Breast epithelium (tissue), 4 donors: Measurements from ENCODE around the gene TCERG1L. TPM values are rescaled to one million over a fixed set of nuclear protein-coding genes. Genes with fewer than 3 reads are reported as not detected.

ENCODE experiments used
- DNase-seq, 2 donors: peaks; one replicate each; pipeline ENCODE4 v3.0.0-alpha.2; 2019; ENCODE audit warnings: low spot score in 2 of 2
- H3K27ac ChIP-seq, 2 donors: fragments of 200-600 bp; sonication (generic) in 1 of 2; one replicate each; pipeline ENCODE4 v1.5.1; 2016 to 2019; ENCODE audit warnings: mild to moderate bottlenecking in 1 of 2
- H3K27me3 ChIP-seq, 2 donors: fragments of 200-600 bp; sonication (generic) in 1 of 2; one replicate each; pipeline versions ENCODE4 v1.5.1 to v1.6.0; 2017 to 2019; ENCODE audit warnings: control low read depth in 1 of 2, mild to moderate bottlenecking in 1 of 2
- H3K36me3 ChIP-seq: fragments of 200-600 bp; one replicate; pipeline ENCODE4 v1.5.1; 2019
- H3K4me1 ChIP-seq, 2 donors: fragments of 200-600 bp; sonication (generic); one replicate each; pipeline ENCODE4 v1.5.1; 2016 to 2019; ENCODE audit warnings: control low read depth in 1 of 2
- H3K4me3 ChIP-seq, 3 donors: fragments of 200-600 bp; sonication (generic); 1 replicate in 2 of 3; 2 replicates in 1 of 3; pipeline ENCODE4 v1.5.1; 2016 to 2019; ENCODE audit warnings: mild to moderate bottlenecking in 3 of 3, moderate library complexity in 2 of 3
- H3K9me3 ChIP-seq, 2 donors: fragments of 200-600 bp; sonication (generic) in 1 of 2; one replicate each; pipeline ENCODE4 v1.5.1; 2016 to 2019; ENCODE audit warnings: control low read depth in 1 of 2
- POLR2A ChIP-seq: fragments of 450-650 bp; IDR thresholded peaks from one replicate; pipeline ENCODE4 v1.6.1; 2016; ENCODE audit warnings: antibody characterized with exemption, mild to moderate bottlenecking, moderate library complexity
- POLR2AphosphoS5 ChIP-seq, 3 donors: sonication (generic); formaldehyde crosslinking; IDR thresholded peaks; one replicate each; pipeline ENCODE4 v1.6.1; 2017; ENCODE audit warnings: antibody characterized with exemption in 3 of 3
- intact Hi-C: fragments of 100-400 bp; cut with DNase I; formaldehyde crosslinking; loops from one replicate; pipeline ENCODE4 v1.15.1; 2023; ENCODE audit warnings: low total_unique reads
- total RNA-seq, 3 donors: library from RNA; depleted of rRNA; stranded (reverse); fragments of >200 nt; gene quantifications; one replicate each; pipeline ENCODE4 v1.1.0, GENCODE V29; 2016
- TF ChIP-seq, protein P1 (sequence below), 3 donors: fragments of 450-650 bp; IDR thresholded peaks; one replicate each; pipeline ENCODE4 v1.5.1; 2016 to 2017; ENCODE audit warnings: antibody characterized with exemption in 3 of 3, mild to moderate bottlenecking in 3 of 3, moderate library complexity in 3 of 3

TCERG1L gene
- total RNA-seq, 3 donors from 2014 or later: under 0.01 to 0.88 TPM; not detected in 1

DNA sequence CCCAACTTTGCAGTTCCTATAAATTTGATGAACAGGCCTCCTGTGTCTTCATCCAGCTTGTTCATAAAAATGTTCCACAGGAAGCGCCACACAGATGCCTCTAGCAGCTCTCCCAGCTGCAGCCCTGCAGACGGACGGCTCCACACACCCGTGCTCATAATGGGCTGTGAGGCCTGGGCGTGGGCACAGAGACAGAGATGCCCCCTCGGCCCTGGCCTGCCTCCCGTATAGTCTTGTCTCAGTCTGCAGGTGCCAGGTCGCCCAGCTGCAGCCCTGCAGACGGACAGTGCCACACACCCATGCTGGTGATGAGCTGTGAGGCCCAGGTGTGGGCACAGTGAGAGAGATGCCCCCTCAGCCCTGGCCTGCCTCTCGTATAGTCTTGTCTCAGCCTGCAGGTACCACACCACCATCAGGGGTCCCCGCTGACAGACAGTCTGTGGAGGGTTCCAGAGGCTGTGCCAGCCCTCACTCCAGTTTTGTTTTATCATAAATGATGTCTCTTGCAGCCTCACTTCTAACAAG, 189.9 kb downstream of the TCERG1L start:
- no peak for DNase-seq
- Histone ChIP-seq H3K4me1 (no peaks in the 10 kb centered on the region), H3K36me3 (no peaks in the 10 kb centered on the region), H3K27ac (no peak overlapping the region), H3K4me3 (no peak overlapping the region), H3K9me3 (no peaks in the 10 kb centered on the region), H3K27me3 (peaks cover 0 to 5% of the 10 kb centered on the region in 2 donors)
- intact Hi-C loops: no loop called here
- TF ChIP-seq POLR2A (no peak), POLR2AphosphoS5 (IDR thresholded peaks at IDR 0.05) (no peak)
- TF ChIP-seq, protein P1, sequence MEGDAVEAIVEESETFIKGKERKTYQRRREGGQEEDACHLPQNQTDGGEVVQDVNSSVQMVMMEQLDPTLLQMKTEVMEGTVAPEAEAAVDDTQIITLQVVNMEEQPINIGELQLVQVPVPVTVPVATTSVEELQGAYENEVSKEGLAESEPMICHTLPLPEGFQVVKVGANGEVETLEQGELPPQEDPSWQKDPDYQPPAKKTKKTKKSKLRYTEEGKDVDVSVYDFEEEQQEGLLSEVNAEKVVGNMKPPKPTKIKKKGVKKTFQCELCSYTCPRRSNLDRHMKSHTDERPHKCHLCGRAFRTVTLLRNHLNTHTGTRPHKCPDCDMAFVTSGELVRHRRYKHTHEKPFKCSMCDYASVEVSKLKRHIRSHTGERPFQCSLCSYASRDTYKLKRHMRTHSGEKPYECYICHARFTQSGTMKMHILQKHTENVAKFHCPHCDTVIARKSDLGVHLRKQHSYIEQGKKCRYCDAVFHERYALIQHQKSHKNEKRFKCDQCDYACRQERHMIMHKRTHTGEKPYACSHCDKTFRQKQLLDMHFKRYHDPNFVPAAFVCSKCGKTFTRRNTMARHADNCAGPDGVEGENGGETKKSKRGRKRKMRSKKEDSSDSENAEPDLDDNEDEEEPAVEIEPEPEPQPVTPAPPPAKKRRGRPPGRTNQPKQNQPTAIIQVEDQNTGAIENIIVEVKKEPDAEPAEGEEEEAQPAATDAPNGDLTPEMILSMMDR (IDR thresholded peaks at IDR 0.05): no peak

- no peak for DNase-seq
- no peaks in the 10 kb centered on the region for H3K9me3 ChIP-seq
- H3K4me3 ChIP-seq: no peak overlapping the region
- no peak overlapping the region for H3K27ac ChIP-seq
- no peaks in the 10 kb centered on the region for H3K4me1 ChIP-seq
- intact Hi-C loops: no loop called here
- no peaks in the 10 kb centered on the region for H3K36me3 ChIP-seq
- no peak for TF ChIP-seq POLR2AphosphoS5 (IDR thresholded peaks at IDR 0.05)
- no peak for TF ChIP-seq POLR2A
- TF ChIP-seq, protein P1 (IDR thresholded peaks at IDR 0.05): no peak
- H3K27me3 ChIP-seq: peaks cover 0 to 4% of the 10 kb centered on the region in 2 donors
These were observed 191.7 kb downstream of the TCERG1L start for GRCh38 chr10:131119626-131120355.

GRCh38 chr10:131117416-131118212, 193.9 kb downstream of the TCERG1L start:
- intact Hi-C loops: no loop called here
- DNase-seq: no peak
- Histone ChIP-seq H3K9me3 (no peaks in the 10 kb centered on the region), H3K4me1 (no peaks in the 10 kb centered on the region), H3K4me3 (no peak overlapping the region), H3K27ac (no peak overlapping the region), H3K27me3 (no peaks in the 10 kb centered on the region), H3K36me3 (no peaks in the 10 kb centered on the region)
- TF ChIP-seq, protein P1 (IDR thresholded peaks at IDR 0.05): no peak
- TF ChIP-seq POLR2AphosphoS5 (IDR thresholded peaks at IDR 0.05): no peak
- TF ChIP-seq POLR2A: no peak

DNA sequence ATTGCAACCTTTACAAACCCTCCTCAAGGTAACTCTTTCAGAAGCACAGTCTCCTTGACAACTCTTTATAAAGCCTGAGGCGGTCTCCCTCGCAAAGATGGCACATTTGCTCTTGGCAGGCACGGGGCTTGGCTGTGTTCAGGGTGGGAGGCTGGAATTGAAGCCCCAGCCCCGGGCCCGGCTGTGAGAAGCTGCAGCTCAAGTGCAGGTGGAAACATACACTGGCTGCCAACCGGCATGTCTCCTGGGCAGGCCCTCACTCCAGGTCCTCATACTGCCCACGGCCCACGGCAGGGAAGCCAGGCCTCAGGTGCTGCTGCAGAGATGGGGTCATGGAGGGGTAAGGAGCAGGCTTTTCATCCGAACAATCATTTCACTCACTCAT, 194.5 kb downstream of the TCERG1L start:
- H3K36me3 ChIP-seq: no peaks in the 10 kb centered on the region
- intact Hi-C loops: no loop called here
- TF ChIP-seq, protein P1 (IDR thresholded peaks at IDR 0.05): no peak
- TF ChIP-seq POLR2AphosphoS5 (IDR thresholded peaks at IDR 0.05) (no peak), POLR2A (no peak)
- H3K27me3 ChIP-seq: no peaks in the 10 kb centered on the region
- H3K4me3 ChIP-seq: no peak overlapping the region
- H3K27ac ChIP-seq: no peak overlapping the region
- no peaks in the 10 kb centered on the region for H3K9me3 ChIP-seq
- no peaks in the 10 kb centered on the region for H3K4me1 ChIP-seq
- no peak for DNase-seq
